GM12875 (cell line): ENCODE results near the gene RALGPS2.

Experiments
- H3K4me3 ChIP-seq: one replicate; pipeline ENCODE4 v1.5.1; 2011; ENCODE audit warnings: low read depth, low read length, control low read depth
- TF ChIP-seq, protein P1 (sequence below): IDR thresholded peaks from 2 replicates; pipeline ENCODE4 v1.5.1; 2011; ENCODE audit warnings: low read depth, mild to moderate bottlenecking, control low read depth, inconsistent platforms, low read length, moderate library complexity, borderline replicate concordance; ENCODE audit not compliant: insufficient read depth

RALGPS2 gene

DNA sequence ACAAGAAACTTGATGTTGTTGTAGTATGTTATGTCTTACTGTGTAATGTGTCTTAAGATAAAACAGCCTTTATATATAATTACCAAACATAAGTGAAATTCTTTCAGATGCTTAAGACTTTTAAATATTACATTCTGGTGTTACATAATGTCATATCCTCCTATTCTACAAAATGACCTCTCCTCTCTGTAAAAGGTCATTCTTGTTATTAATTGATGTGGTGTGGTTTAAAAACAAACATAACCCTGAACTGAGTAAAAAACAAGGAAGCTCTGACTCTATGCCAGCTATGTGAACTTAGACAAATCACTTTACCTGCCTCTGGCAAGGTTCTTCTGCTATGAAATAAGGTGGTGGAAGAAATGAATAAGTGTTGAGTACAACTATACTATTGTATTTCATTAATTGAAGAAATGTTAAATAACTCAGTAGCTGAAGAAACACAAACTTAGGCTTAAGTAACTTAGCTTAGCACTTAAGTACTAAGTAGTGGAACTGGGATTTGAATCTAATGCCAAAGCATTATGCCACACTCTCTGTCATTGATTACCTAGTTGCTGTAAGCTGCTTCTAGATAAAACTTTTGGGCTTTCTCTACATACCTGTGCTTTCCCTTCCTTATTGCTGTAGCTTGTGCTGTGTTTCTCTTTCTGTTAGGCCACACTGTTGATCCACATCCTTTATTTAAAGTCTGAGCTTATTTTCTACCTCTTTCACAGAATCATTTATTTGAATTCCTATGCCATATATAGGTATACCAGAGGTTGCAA lies 146.7 kb downstream of the RALGPS2 start:
- H3K4me3 ChIP-seq: no peak overlapping the region

DNA sequence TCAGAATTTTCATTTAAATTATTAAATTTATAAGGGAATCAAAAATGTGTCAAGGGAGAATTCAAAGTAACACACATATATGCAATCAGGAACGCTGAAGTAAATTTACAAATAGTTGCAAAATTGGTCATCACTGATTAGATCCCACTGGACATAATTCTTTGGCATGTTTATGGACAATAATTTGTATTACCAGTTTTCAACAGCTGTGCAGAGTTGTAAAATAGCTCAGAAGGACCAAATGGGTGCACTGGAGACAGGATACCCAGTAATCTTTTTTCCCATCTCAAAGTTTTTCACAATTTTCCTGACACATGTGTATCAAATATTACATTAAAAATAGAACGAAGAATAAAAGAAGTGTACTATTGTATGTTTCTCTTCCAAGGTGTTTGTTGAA lies 149.9 kb downstream of the RALGPS2 start:
- TF ChIP-seq, protein P1, sequence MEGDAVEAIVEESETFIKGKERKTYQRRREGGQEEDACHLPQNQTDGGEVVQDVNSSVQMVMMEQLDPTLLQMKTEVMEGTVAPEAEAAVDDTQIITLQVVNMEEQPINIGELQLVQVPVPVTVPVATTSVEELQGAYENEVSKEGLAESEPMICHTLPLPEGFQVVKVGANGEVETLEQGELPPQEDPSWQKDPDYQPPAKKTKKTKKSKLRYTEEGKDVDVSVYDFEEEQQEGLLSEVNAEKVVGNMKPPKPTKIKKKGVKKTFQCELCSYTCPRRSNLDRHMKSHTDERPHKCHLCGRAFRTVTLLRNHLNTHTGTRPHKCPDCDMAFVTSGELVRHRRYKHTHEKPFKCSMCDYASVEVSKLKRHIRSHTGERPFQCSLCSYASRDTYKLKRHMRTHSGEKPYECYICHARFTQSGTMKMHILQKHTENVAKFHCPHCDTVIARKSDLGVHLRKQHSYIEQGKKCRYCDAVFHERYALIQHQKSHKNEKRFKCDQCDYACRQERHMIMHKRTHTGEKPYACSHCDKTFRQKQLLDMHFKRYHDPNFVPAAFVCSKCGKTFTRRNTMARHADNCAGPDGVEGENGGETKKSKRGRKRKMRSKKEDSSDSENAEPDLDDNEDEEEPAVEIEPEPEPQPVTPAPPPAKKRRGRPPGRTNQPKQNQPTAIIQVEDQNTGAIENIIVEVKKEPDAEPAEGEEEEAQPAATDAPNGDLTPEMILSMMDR: no peak

More for the DNA sequence above, 146.7 kb downstream of the RALGPS2 start:
- TF ChIP-seq, protein P1: no peak

DNA sequence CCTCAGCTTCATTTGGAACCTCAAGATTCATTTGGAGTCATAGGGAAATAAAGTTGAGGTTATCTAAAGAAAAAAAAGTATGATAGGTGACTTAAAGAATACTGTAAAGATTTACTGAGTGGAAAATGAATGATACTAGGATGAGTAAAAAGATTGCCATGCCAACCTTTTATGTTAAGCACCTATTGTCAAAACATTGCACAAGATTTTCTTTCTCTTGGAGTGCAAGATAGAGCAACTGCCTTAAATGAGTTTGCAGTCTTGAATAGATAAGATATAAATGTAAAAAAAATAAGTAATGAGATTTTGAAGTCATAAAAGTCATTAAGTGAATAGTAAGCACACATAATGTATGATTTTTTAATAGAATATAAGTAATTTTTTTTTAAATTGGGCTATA lies 150.9 kb downstream of the RALGPS2 start:
- H3K4me3 ChIP-seq: no peak overlapping the region
- TF ChIP-seq, protein P1: no peak

More for the DNA sequence above, 149.9 kb downstream of the RALGPS2 start:
- no peak overlapping the region for H3K4me3 ChIP-seq

DNA sequence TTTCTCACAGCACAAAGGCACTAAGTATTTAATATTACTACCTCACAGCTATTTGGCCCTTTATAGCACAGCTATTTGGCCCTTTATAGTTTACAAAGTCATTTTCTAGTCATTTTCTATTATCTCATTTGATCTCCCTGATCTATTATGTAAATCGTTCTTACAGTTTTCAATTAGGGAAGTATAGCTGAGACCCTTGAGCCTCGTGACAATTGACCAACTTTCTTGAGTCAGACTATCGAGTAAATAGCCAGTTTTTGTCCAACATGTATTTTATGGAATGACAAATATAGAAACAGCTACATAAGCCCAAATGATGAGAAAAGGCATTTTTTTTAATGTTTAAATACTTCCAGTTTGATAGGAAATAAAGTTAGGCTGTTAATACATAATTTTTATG lies 152.9 kb downstream of the RALGPS2 start:
- no peak overlapping the region for H3K4me3 ChIP-seq
- TF ChIP-seq, protein P1: no peak

DNA sequence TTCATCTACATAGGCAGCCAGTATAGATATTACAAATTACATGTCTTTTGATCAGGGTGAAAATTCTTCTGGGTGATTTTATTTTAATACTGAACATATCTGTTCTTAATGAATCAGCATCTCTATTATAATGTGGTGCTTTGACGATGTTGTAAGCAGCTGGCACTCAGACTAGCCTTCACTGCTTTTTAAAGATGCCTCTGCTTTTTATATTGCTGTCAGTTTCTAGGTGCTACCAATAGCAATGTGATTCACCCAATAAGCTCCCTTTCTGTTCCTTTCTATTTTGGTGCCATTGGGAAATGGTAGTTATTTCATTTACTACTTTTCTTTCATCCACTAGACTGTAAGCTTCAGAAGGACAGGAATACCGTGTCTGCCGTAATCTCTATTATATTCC lies 156.9 kb downstream of the RALGPS2 start:
- H3K4me3 ChIP-seq: no peak overlapping the region
- TF ChIP-seq, protein P1: no peak

DNA sequence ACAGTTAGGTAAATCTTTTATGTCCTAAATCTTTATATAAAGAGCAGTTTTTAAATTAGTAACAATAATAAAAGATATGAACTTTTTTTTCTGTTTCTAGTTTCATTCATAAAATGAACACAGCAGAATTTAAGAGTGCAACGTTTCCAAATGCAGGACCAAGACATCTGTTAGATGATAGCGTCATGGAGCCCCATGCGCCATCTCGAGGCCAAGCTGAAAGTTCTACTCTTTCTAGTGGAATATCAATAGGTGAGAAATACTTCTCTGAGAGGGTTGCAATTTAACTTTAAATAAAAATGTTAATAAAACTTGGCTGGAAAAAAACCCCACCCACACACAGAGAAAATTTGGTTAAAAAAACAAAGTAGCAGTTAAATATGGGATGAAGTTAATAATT lies 160.8 kb downstream of the RALGPS2 start:
- TF ChIP-seq, protein P1: no peak
- H3K4me3 ChIP-seq: no peak overlapping the region

DNA sequence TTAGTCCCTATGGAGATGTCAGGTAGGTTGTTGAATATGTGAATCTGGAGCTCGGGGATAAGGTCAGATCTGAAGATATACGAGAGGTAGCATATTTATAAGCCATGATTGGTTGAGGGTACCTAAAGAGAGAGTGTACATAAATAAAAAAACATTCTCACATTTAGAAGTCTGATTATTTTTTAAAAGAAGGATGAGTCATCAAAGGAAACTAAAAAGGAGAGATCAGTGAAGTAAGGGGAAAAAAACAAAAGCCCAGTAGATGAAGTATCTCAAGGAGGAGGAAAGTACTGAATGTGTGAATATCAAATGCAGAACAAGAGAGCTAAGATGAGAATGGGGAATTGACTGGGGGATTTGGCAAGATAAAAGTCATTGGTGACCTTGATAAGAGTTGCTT lies 161.5 kb downstream of the RALGPS2 start:
- TF ChIP-seq, protein P1: no peak
- H3K4me3 ChIP-seq: no peak overlapping the region
